ENCODE data around the gene DENND5A.
"Not testable (repeated sequence)": the region's sequence is repeated elsewhere in the genome, so short reads cannot be mapped to it uniquely, and the experiment has no call there.

Gene DENND5A

DNA sequence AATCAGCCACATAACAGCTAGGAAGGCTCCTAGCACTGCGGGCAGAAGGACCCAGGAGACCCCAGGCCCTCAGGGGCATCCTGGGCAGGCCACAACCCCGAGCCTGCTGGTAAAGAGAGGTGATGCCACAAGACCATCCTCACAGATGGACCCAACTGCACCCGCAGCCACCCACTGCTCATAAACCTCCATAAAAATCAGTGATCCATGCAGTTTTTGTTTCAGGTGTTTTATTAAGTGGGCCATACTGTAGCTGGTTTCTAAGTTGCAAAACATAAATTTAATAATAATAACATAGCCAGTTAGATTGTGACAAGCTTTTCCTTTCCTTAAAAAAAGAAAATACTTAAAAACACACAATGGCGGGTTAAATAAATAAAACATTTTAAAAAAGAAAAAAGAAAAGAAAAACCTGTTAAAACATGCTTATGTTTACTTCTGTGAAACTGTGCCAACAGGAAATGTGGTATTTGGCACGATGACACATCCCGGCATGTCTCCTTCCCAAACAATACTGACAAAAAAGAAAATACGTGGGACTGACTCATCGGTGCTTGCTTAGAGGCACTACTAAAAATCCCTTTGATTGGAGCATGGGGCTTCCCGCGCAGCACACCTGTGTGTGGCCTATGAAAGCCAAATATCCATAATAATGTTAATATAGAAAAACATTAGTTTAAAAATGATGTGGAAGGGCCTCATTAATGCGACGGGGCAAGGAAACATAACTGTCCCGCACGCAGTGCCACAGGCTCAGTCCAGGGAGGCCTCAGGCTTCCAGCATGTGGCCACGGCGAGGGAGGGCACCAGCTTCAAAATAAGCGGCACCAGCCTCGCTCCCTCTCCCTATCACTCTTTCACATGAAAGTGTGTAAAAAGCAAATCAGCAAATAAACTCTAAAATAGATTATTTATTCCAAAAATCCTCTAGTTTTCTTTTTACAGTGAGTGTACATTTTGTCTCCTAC, 126.3 kb downstream of the DENND5A start:
- peak in 1 of 2 donors; percentile 19 for DNase-seq (ENCODE audit: low read depth in 2 of 2)

DNA sequence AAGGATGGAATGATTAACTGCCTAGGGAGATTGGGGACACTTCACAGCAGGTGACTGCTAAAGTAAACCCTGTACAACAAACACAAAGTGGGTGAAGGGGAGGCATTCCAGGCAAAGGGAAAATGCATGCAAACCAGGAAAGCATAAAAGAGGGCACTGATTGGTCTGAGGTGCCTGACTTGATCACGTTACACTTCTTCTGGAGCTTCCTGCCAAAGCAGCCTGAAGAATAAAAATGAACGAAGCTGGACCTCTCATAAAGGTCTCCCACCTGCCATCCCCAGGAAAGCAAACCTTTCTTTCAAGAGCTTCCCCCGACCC, 127.1 kb downstream of the DENND5A start:
- no peak for DNase-seq (ENCODE audit: low read depth in 2 of 2)

DNA sequence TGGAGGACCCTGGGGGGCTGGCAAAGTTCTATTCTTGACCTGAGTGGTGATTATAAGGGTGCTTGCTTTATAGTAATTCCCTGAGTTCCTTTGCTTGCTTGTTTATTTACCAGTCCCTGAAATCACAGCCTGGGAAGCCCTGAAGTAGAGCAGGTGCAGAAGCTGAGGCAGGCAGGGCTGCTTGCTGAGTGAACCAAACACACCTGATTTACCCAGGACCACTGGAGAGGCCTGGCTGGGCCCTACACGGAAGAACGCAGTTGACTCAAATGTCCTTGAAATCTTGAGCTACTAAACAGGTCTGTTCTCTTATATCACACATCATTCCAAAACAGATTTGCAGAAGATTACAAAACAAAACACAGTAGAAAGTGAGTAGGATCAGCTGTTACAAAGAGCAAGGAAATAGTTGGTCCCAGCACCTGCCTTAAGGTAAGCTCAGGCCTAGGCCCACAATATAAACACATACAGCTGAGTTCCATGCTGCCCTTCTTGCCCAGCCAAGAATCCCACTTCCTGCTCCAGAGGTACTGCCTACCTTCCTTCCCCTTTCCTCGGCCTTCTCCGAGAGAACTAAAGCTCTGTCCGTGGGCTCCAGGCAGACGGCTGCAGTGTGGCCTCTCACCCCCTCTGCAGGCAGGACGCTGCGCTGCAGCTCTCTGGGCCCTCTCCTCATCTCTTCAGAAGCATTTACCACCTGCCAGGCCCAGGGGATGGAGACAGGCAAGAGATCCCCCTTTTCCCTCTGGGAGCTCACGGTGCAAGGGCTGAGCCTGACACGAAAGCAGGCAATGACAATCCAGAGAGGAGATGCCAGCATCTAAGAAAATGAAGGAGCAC, 127.6 kb downstream of the DENND5A start:
- peak; percentile 58 to 63 for DNase-seq (ENCODE audit: low read depth in 2 of 2)

DNA sequence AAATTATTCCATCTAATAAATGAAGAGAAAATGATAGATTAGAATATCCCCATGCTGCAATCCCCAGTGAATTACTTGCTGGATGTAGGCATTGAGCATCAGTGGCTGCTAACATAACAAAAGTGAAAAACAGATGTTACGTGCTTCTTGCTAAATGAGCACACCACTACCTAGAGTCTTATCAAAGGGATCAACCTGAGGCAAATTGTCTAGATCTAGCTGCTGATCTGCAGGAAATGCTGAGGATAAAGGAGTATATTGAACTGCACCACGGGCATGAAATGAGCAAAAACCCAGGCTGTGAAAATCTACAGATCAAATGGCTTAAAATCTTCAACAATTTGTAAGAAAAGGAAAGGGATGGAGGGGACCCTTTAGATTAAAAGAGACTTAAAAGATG, 128.4 kb downstream of the DENND5A start:
- DNase-seq (ENCODE audit: low read depth in 2 of 2) = no peak

DNA sequence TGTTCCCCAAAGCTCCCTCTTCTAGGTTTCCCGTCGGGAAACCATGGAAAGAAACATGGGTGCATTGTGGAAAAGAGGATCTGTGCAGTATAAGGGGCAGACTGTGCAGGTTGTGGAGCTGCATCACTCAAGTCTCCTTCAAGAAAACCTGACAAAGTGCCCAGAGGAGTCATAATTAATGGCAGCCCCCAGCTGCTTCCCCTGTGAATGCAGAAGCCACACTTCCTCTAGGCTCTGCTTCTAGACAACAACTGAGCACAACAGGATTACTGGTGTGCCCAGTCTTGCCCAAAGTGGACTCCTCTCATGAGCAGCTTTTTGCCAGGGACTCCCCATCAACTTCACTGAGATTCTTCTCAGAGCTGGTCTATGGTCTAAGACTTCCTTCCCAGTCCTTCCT, 131.2 kb downstream of the DENND5A start:
- no peak for DNase-seq (ENCODE audit: low read depth in 2 of 2)

DNA sequence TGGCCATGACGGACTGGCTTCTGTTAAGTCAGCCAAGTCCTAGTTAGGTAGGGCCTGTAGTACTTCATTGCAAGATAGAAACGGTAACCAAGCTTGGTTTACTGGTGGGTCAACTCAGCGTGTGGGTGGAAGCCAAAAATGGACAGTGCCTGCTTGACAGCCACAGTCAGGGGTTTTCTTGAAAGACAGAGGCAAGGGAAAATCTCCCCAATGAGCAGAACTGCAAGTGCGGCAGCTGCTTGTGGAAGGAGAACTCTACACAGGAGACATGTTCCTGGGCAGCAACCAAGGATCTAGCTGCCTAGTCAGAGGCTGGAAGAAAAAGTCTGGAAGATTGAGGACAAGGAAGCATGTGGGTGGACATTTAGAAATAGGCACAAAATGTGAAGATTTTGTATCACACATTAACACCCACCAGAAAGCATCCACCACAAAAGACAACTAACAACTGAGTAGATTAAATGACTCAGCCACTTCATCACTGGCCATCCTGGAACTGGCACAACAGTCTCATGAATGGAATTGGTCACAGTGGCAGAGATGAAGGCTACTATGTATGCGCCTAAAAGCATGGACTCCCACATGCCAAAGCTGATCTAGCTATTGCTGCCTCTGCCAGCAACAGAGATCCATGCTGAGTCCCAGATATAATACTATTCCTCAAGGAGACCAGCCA, 132.8 kb downstream of the DENND5A start:
- no peak for DNase-seq (ENCODE audit: low read depth in 2 of 2)

DNA sequence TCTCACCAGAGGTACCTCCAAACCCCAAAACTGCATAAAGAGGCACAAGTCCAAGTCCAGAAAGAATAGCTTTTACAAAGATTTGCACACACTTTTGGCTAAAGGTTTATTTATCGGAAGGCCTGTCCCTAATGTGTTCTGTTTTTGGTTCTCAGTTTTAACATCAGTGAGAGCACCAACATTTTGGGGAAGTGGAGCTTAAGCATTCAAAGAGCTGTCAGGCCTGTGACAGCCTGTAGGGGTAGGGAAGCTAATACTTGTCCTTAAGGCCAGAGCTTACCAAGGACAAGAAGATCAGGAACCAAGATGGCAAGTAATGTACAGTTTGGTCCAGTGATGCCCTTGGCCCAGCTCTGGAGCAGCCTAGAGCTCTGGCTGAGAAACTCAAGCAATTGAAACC, 134.9 kb downstream of the DENND5A start:
- no peak for DNase-seq (ENCODE audit: low read depth in 2 of 2)

DNA sequence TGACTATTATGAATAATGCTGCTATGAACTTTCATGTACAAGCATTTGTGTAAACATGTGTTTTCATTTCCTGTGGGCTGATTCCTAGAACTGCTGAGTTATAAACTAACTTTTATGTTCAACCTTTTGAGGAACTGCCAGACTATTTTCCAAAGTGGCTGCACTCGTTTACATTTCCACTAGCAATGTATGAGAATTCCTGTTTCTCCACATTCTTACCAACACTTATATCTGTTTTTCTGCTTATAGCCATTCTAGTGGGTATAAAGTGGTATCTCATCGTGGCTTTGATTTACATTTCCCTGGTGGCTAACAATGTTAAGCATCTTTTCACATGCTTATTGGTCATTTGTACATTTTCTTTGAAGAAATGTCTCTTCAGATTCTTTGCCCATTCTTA, 138.5 kb downstream of the DENND5A start:
- DNase-seq (ENCODE audit: low read depth in 2 of 2) = no peak

DNA sequence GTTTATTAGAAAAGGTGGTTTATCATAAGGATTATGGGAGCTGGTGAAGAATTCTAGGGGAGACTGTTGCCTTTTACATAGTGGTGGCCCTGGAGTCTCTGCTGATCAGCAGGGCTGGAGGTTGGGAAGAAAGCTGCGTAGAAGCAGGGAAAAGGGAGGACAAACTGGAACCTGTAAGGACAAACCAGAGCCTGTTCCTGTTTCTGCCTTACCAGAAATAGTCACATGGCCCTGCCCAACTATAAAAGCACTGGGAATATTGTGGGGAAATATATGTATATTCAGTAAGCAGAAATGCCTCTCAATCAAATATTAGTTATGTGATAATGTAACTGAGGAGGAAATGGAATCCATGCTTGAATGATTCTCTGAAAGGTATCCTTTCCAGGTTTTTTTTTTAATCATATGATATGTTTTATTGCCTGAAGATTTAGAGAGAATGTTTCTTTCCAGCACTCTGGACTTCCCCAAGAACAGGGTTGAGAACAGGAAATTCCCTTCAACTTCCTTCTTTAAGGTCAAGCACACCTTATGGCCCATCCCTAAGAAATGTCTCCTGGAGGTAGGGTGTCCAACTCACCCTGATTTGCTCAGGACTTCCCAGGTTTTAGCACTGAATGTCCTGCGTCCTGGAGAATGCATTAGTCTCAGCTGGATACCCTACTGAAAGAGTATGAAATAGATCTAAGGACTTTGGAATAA, 139.8 kb downstream of the DENND5A start:
- DNase-seq (ENCODE audit: low read depth in 2 of 2) = no peak

DNA sequence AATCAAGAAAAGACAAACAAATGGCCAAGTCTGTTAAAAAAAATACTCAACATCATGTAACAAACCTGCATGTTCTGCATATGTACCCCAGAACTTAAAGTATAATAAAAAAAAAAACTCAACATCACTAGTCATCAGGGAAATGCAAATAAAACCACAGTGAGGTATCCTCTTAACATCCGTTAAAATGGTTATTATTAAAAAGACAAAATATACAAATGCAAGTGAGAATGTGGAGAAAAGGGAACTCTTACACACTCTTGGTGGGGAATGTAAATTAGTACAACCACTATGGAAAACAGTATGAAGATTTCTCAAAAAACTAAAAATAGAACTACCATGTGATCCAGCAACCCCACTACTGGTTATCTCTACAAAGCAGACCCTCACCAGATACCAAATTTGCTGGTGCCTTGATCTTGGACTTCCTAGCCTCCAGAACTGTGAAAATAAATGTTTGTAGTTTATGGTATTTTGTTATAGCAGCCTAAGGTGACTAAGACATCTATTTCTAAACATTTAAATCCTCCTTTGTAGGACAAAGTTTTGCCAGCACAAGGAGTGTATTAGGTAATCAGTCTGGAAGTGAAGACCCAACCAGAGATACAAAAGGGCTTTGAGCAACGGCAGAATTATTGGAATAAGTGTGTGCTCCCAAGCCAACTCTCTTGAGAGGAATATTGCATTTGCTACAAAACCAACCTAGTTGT, 141.4 kb downstream of the DENND5A start:
- DNase-seq (ENCODE audit: low read depth in 2 of 2) = no peak

DNA sequence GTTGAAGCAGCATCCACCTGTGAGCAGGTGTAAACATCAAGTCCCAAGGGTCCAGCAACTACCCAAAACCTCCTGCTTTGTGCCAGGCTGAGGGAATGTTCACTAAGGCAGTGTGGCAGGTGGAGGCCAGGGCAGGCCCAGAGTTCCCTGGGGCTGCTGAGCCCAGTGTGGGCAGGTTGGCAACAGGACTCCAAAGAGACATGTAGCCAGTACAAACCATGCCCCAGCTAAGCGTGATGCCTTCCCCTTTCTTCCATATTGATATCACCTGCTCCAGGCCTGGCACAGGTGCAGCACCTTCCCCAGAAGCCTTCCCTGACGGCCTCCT, 143.7 kb downstream of the DENND5A start:
- DNase-seq (ENCODE audit: low read depth in 2 of 2) = no peak

DNA sequence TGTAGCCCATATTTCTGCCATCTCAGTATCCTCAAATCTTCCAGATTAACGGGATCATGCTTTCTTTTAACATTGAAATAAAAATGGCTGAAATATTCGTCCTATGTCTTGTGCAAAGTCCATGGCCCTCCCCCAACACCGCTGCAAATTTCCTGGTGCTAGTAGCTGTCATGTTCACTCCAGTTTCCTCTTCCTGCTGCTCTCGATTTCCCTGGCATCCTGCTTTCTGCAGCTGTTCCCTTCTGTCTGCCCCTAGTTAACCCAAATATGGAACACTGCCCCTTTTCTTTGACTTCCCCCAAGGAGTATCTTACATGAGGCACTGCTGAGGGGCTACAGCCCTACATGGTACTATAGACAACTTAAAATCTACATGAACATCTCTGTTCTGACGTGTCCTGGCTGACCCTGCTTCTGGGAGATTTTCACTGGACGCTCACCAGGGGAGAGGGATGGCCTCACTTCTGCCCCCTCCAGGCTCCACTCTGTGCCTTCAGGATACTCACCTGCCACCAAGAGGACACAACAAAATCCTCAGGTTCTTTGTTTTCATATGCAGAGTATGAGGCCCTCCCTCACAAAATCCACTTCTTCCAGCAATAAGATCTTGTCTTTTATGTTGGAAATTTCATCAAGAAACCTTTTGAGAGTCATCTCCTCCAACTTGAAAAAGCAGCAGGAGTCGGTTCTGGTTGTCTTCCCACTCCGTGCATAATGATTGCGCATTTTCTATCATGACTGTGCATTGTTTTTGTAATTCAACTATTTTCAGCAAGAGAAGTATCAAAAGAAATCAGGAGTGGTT, 144.3 kb downstream of the DENND5A start:
- no peak for DNase-seq (ENCODE audit: low read depth in 2 of 2)

DNA sequence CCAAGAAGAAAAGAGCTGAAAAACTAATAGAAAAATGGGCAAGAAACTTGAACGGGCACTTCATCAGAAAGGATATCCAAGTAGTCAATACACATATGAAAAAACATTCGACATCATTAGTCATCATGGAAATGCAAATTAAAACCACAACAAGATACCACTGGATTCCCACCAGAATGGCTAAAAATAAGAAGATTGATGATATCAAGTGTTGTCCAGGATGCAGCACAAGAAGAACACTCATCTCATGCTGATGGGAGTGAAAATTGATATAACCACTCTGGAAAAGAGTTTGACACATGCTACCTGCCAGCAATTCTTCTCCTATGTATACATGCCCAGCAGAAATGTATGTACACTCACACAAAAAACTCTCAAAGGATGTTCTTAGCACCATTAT, 146.9 kb downstream of the DENND5A start:
- DNase-seq (ENCODE audit: low read depth in 2 of 2) = no peak

DNA sequence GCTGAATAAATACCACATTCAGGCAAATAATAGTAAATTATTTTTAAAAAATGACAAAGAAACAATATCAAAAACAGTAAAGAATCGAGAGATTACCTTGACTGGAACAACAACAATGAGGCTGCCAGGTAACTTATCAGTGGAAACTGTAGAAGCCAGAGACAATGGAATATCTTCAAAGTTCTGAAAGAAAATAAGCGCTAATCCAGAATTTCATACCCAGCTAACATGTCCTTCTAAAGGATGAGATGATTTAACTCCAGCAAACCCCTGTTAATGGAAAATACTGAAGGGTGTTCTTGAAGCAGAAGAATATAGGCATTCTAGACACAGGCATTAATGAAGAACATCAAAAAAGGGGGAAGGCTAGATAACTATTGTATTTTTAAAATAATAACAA, 153.1 kb downstream of the DENND5A start:
- DNase-seq (ENCODE audit: low read depth in 2 of 2) = no peak

DNA sequence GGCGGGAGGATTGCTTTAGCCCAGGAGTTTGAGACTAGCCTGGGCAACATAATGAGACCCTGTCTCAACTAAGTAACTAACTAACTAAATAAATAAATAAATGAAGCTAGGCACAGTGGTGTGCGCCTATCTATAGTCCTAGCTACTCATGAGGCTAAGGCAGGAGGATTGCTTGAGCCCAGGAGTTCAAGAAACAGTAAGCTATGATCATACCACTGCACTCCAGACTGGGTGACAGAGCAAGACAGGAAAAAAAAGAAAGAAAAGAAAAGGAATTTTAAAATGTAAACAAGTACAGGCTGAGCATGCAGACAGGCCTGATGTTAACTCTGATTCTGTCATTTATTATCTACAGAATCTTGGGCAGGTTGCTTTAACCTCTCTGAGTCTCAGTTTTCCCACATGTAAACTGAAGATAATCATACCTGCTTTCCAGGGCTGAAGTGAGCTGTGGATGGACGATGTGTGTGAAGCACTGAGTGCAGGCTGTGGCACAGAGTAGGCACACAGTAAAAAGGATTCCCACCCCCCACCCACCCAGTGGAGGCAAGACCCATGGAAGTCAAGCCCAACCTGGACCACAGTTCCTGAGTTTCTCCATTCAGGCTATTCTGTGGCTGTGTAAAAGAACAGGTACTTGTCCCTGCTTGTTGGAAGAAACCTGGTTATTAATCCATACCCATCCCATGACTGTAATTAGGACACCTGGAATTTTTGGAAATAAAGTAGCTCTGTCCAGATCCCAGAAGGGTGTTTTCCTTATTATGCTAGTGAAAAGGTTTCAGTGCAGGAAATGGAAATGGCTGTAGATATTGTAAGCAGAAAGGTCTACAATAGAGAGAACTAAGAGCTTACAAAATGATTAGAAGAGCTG, 155.1 kb downstream of the DENND5A start:
- DNase-seq (ENCODE audit: low read depth in 2 of 2) = no peak

DNA sequence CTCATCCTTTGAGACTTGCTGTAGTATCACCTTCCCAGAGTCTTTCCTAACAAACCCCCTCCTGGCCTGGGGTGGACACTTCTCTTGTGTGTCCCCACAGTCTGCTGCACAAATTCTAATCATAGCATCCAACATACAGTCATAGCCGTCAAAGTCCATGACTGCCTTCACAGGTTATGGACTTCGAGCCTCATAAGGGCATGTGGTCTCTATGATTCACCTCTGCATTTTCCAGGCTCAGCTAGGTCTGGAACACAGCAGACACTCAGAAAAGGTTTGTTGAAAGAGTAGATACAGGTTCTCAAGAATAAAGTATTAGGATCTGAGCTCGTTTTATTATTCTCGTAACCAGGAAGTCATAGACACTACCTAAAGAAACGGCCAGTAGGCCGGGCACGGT, 160.6 kb downstream of the DENND5A start:
- no peak for DNase-seq (ENCODE audit: low read depth in 2 of 2)

DNA sequence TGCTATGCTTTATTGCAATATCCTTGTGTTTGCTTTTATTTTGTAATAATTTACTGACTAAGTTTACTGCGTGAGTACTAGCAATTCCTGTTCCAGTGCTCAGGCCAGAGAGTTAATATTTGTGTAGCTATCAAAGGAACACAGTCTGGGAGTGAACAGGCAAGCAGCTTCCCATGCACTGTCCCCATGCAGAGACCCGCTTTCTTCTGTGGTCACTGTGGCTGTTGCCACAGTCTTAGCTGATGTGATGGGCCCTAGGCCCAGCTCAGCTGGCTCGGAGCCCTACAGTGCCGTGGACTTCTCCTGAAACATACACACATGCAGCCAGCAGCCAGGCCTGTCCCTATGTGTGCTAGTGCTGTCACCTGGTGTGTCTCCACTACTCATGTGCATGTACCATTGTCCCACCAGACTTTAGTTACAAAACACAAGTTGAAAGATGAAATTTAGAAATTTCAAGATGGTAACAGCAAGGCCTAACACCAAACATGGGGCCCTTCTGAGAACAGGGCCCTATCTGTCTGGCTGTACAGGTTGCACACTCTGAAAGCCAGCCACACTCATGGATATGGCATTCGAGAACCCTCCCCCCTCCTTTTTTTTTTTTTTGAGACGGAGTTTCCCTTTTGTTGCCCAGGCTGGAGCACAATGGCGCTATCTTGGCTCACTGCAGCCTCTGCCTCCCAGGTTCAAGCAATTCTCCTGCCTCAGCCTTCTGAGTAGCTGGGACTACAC, 161.4 kb downstream of the DENND5A start:
- no peak for DNase-seq (ENCODE audit: low read depth in 2 of 2)

DNA sequence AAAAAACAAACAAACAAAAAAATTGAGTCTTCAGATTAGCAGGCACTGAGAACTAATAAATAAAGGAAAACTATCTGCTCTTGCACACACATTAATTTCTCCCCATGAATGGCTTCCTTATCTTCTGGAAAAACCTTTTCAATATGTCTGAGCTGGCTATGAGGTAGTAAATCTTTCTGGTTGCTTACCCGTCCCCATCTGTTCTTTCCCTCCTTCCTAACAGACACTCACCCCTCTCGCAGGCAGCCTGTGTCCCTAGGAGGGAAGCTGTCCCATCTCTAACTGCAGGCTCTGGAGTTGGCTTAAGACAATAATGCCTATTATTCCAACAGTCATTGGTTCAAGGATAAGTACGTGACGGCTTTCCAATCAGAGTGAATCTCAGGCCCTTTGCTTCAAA, 165.5 kb downstream of the DENND5A start:
- no peak for DNase-seq (ENCODE audit: low read depth in 2 of 2)

DNA sequence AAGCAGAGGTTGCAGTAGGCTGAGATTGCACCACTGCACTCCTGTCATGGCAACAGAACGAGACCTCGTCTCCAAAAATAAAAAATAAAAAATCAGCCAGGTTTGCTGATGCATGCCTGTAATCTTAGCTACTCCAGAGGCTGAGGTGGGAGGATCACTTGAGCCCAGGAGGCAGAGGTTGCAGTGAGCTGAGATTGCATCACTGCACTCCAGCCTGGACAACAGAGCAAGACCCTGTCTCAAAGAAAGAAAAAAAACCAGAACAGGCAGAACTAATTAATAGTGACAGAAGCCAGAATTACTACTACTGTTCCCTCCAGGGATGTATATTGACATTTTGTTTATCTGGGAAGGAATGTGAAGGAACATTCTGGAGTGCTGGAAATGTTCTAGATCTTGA, 166.7 kb downstream of the DENND5A start:
- DNase-seq (ENCODE audit: low read depth in 2 of 2) = not testable (repeated sequence)
